ENCODE results near the gene SLC5A1.
"Not testable (repeated sequence)": the region's sequence is repeated elsewhere in the genome, so short reads cannot be mapped to it uniquely, and the experiment has no call there.

DNA sequence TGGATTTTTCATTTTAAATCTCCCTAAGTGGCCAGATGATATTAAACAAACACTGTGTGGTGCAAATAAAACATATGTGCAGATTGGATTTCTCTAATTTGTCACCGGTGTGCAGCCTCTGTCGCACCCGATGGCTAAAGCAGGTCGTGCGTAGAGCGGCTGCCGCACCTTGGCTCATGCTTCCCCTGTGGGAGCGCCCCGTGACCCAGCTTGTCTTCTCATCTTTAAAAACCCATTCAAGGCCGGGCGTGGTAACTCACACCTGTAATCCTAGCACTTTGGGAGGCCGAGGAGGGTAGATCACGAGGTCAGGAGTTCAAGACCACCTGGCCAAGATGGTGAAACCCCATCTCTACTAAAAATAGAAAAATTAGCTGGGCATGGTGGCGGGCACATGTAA lies 91.7 kb downstream of the SLC5A1 start:
- not testable (repeated sequence) for TF ChIP-seq CTCF (conservative IDR thresholded peaks at IDR 0.05 in 1 of 2, IDR thresholded peaks at IDR 0.05 in 1 of 2; ENCODE audit: extremely low read depth in 1 of 2, insufficient read depth in 1 of 2, low read depth in 1 of 2, low read length in 2 of 2); EZH2 (IDR thresholded peaks at IDR 0.05; ENCODE audit: borderline replicate concordance, low read length)

Measured in mammary epithelial cell (primary cell).